ENCODE results near the gene GLMP.

GLMP gene

GRCh38 chr1:156247460-156248322, 47.8 kb downstream of the GLMP start, which contains the start of gene PAQR6:
PAQR6 (minus strand) TSS chr1:156248056; CDS start chr1:156246731, 1,325 bp downstream.
- DNase-seq: no peak

- no peak for DNase-seq
These were observed 48.6 kb downstream of the GLMP start for GRCh38 chr1:156246781-156247459.

GRCh38 chr1:156246241-156246780, 49.2 kb downstream of the GLMP start:
- no peak for DNase-seq

GRCh38 chr1:156245451-156246232, 49.8 kb downstream of the GLMP start:
- DNase-seq: peak; percentile 77

- DNase-seq: no peak
These were observed 50.8 kb downstream of the GLMP start for GRCh38 chr1:156244712-156245111.

GRCh38 chr1:156244126-156244525, 51.4 kb downstream of the GLMP start:
- no peak for DNase-seq

GRCh38 chr1:156242738-156243137, 52.7 kb downstream of the GLMP start:
- no peak for DNase-seq
